ENCODE results near the gene MED27. TPM values are rescaled to one million over a fixed set of nuclear protein-coding genes. Genes with fewer than 3 reads are reported as not detected.

MED27 gene
- total RNA-seq, 4 donors from 2014 or later: 8.2 to 18.9 (median 11.8) TPM

- 81 to 87% methylated on average over 29 of the region's 29 CpGs for WGBS, 2 donors
- TF ChIP-seq CTCF (IDR thresholded peaks at IDR 0.05): no peak
- no peak for TF ChIP-seq EP300 (IDR thresholded peaks at IDR 0.05)
- no peak for TF ChIP-seq POLR2A (IDR thresholded peaks at IDR 0.05)
- DNase-seq (ENCODE audit: low spot score in 2 of 2): no peak
- peaks cover 0 to 4% of the 10 kb centered on the region in 2 donors for H3K27me3 ChIP-seq
- no peak overlapping the region for H3K27ac ChIP-seq
- no peaks in the 10 kb centered on the region for H3K36me3 ChIP-seq
- no peaks in the 10 kb centered on the region for H3K9me3 ChIP-seq
- no peak overlapping the region for H3K4me3 ChIP-seq
- H3K4me1 ChIP-seq: no peaks in the 10 kb centered on the region
Observed at GRCh38 chr9:131845305-131846298, 234.1 kb downstream of the MED27 start.

- Histone ChIP-seq H3K27me3 (peaks cover 0 to 12% of the 10 kb centered on the region in 2 donors), H3K27ac (no peak overlapping the region), H3K9me3 (no peaks in the 10 kb centered on the region), H3K36me3 (no peaks in the 10 kb centered on the region), H3K4me1 (no peaks in the 10 kb centered on the region), H3K4me3 (no peak overlapping the region)
- TF ChIP-seq EP300 (IDR thresholded peaks at IDR 0.05): no peak
- no peak for TF ChIP-seq CTCF (IDR thresholded peaks at IDR 0.05)
- no peak for TF ChIP-seq POLR2A (IDR thresholded peaks at IDR 0.05)
- WGBS, 2 donors: 92 to 97% methylated on average over 4 of the region's 4 CpGs
- DNase-seq (ENCODE audit: low spot score in 2 of 2): no peak
Observed at GRCh38 chr9:131844745-131845118, 234.9 kb downstream of the MED27 start.

DNA sequence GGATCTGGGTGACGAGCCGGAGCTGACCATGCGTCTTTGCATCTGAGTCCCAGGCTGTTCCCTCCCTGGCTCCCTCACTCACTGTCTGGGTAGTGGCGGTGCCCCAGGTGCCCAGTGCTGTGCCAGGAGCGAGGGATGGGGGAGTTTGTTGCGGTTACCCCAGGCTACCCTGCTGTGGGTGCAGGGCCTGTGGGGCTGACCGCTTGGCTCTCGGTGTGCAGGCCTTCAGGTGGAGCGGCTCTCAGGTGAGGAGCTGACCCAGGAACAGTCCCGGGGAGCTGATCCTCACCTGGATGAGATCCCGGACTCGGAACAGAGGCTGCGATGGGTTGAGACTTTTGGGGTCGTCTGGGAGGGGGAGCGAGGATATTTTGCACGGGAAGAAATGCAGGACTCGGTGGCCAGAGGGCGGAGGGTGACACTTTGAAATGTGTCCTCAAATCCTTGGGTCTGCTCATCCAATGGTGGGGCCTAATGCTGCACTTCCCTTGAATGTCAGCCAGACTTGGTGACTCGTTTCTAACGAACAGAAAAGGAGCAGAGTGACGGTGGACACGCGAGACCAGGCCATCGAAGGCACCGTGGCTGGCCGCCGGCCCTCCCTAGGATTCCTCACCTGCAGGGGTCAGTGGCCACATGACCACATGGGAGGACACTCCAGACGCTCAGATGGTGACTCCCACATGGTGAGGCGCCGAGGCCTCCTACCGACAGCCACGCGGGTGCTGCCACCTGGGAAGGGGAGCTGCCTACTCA, 235.5 kb downstream of the MED27 start:
- no peaks in the 10 kb centered on the region for H3K4me1 ChIP-seq
- H3K4me3 ChIP-seq: no peak overlapping the region
- TF ChIP-seq POLR2A (IDR thresholded peaks at IDR 0.05): no peak
- no peak for TF ChIP-seq CTCF (IDR thresholded peaks at IDR 0.05)
- TF ChIP-seq EP300 (IDR thresholded peaks at IDR 0.05): no peak
- DNase-seq (ENCODE audit: low spot score in 2 of 2): no peak
- H3K36me3 ChIP-seq: no peaks in the 10 kb centered on the region
- no peak overlapping the region for H3K27ac ChIP-seq
- H3K27me3 ChIP-seq: peaks cover 0 to 17% of the 10 kb centered on the region in 2 donors
- WGBS, 2 donors: 86 to 89% methylated on average over 33 of the region's 33 CpGs
- H3K9me3 ChIP-seq: no peaks in the 10 kb centered on the region

DNA sequence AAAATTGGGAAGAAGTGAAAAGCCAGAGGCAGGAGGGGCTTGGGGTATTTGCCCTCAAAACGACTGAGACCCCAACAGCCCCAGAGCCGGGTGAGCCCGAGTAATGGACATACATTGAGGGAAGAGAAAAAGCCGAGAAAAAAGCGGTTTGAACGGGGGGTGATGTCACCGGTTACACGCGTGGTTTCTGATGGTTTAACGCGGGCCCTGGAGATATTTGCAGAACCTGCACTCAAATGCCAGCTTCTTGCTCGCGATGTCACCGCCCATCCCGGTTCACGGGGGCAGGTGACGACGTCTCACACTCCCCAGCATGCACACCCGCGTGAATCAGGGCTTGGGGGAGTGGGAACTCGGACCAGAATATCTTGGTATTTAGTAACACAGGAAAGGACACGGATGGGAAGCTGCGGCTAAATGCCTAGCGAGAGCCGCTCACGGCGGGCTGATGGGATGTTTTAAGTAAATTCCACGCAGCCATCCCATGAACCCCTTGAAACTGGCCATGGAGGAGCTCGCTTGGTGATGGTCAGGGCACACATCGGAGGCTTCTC, 237.8 kb downstream of the MED27 start:
- WGBS, 2 donors: 80 to 82% methylated on average over 30 of the region's 30 CpGs
- Histone ChIP-seq H3K4me3 (no peak overlapping the region), H3K27ac (no peak overlapping the region), H3K27me3 (peaks cover 0 to 37% of the 10 kb centered on the region in 2 donors), H3K9me3 (no peaks in the 10 kb centered on the region), H3K4me1 (no peaks in the 10 kb centered on the region), H3K36me3 (no peaks in the 10 kb centered on the region)
- no peak for TF ChIP-seq EP300 (IDR thresholded peaks at IDR 0.05)
- TF ChIP-seq CTCF (IDR thresholded peaks at IDR 0.05): no peak
- TF ChIP-seq POLR2A (IDR thresholded peaks at IDR 0.05): no peak
- no peak for DNase-seq (ENCODE audit: low spot score in 2 of 2)
